Caco-2 (cell line): ENCODE measurements around the gene ARPC5L. TPM values are rescaled to one million over a fixed set of nuclear protein-coding genes. Genes with fewer than 3 reads are reported as not detected.

Experiments
- BruUV-seq: library from RNA; stranded (reverse); fragments of 400-500 nt; replicated peaks from 2 replicates; lab custom pipeline; 2021; lab: Mats Ljungman, UMichigan
- CTCF ChIA-PET: fragments of 300-600 bp; sonication (Branson Sonifier 250); formaldehyde crosslinking; loops from one replicate; lab custom pipeline; 2022; ENCODE audit warnings: antibody characterized with exemption; lab: Charles Lee
- POLR2A ChIA-PET: fragments of 300-600 bp; sonication (Branson Sonifier 250); formaldehyde crosslinking; loops from one replicate; lab custom pipeline; 2022; ENCODE audit warnings: antibody characterized with exemption; lab: Charles Lee
- DNase-seq, 2 experiments: peaks; one replicate each; pipeline versions ENCODE4 v3.0.0 to v3.0.0-alpha.2; 2020 to 2022
- H3K27me3 ChIP-seq: replicated peaks from 2 replicates; pipeline ENCODE4 v1.6.0; 2011; ENCODE audit warnings: low read length; ENCODE audit not compliant: control insufficient read depth, insufficient read depth
- H3K36me3 ChIP-seq: 2 replicates; pipeline ENCODE4 v1.5.1; 2011; ENCODE audit warnings: low read length; ENCODE audit not compliant: control insufficient read depth, insufficient read depth
- H3K4me1 ChIP-seq: fragments of 250-450 bp; sonication (Bioruptor Pico); 2 replicates; pipeline ENCODE4 v1.5.1; 2020; ENCODE audit warnings: mild to moderate bottlenecking
- H3K4me3 ChIP-seq: 2 replicates; pipeline ENCODE4 v1.5.1; 2011; ENCODE audit warnings: low read depth, mild to moderate bottlenecking, control low read depth, low read length
- H3K9me3 ChIP-seq: fragments of 250-450 bp; sonication (Bioruptor Pico); 2 replicates; pipeline ENCODE4 v1.5.1; 2020; ENCODE audit warnings: mild to moderate bottlenecking, moderate library complexity
- H3K27ac Mint-ChIP-seq: one replicate; pipeline ENCODE4 v1.8.0; 2022; ENCODE audit warnings: mixed read lengths; ENCODE audit not compliant: unreplicated experiment
- H3K27me3 Mint-ChIP-seq: one replicate; pipeline ENCODE4 v1.8.0; 2022; ENCODE audit warnings: mixed read lengths; ENCODE audit not compliant: insufficient read depth, unreplicated experiment
- H3K36me3 Mint-ChIP-seq: one replicate; pipeline ENCODE4 v1.8.0; 2022; ENCODE audit warnings: mild to moderate bottlenecking, mixed read lengths; ENCODE audit not compliant: insufficient read depth, unreplicated experiment
- H3K4me1 Mint-ChIP-seq: one replicate; pipeline ENCODE4 v1.8.0; 2022; ENCODE audit warnings: low read depth, mixed read lengths; ENCODE audit not compliant: unreplicated experiment
- H3K4me3 Mint-ChIP-seq: one replicate; pipeline ENCODE4 v1.8.0; 2022; ENCODE audit warnings: mild to moderate bottlenecking, moderate library complexity, mixed read lengths; ENCODE audit not compliant: unreplicated experiment
- H3K9me3 Mint-ChIP-seq: one replicate; pipeline ENCODE4 v1.8.0; 2022; ENCODE audit warnings: mixed read lengths; ENCODE audit not compliant: unreplicated experiment
- CTCF ChIP-seq, 2 experiments: fragments of 200-600 bp in 1 of 2; IDR thresholded peaks; 1 replicate in 1 of 2; 2 replicates in 1 of 2; pipeline versions ENCODE4 v1.5.1 to v1.8.0; 2011 to 2022; ENCODE audit warnings: antibody characterized with exemption in 1 of 2, control low read depth in 1 of 2, inconsistent platforms in 1 of 2, low read depth in 1 of 2, low read length in 1 of 2, mild to moderate bottlenecking in 1 of 2, moderate library complexity in 1 of 2; ENCODE audit not compliant: insufficient read depth in 1 of 2, severe bottlenecking in 1 of 2, unreplicated experiment in 1 of 2
- intact Hi-C: fragments of 100-400 bp; cut with micrococcal nuclease; formaldehyde crosslinking; loops from one replicate; pipeline ENCODE4 v1.10.0; 2022; ENCODE audit not compliant: unreplicated experiment
- total RNA-seq: library from RNA; stranded (reverse); gene quantifications from 2 replicates; pipeline ENCODE4 v1.2.3, GENCODE V29; 2022

ARPC5L gene
- total RNA-seq, 1 experiment from 2014 or later, result 60.1 TPM

GRCh38 chr9:124857533-124858162, 4.3 kb upstream of the ARPC5L start:
- Mint-ChIP-seq H3K36me3 (peaks cover 94% of the 10 kb centered on the region), H3K4me3 (no peak overlapping the region)
- BruUV-seq, result no TSS peak

GRCh38 chr9:124858330-124859046, 3.4 kb upstream of the ARPC5L start:
- Histone ChIP-seq H3K9me3 (no peaks in the 10 kb centered on the region), H3K4me1 (peaks cover 10% of the 10 kb centered on the region; the same call in 1 of the 2 replicates), H3K27me3 (no peaks in the 10 kb centered on the region), H3K4me3 (no peak overlapping the region), H3K36me3 (peaks cover 13% of the 10 kb centered on the region)
- ChIA-PET POLR2A (no interaction called here), CTCF (interaction anchor here (11.7 kb wide), 1 partner anchor 84 kb away, joined by 325 read pairs; the partner anchor contains the start of genes NR6A1 and OLFML2A)
- no peak overlapping the region for H3K4me3 Mint-ChIP-seq
- H3K27ac Mint-ChIP-seq, result no peak overlapping the region
- no peak for DNase-seq
- H3K4me1 Mint-ChIP-seq, result peaks cover 7% of the 10 kb centered on the region
- no peaks in the 10 kb centered on the region for H3K27me3 Mint-ChIP-seq
- H3K9me3 Mint-ChIP-seq, result no peaks in the 10 kb centered on the region
- H3K36me3 Mint-ChIP-seq, result peaks cover 90% of the 10 kb centered on the region
- BruUV-seq, result no TSS peak
- intact Hi-C loops, result no loop called here
- no peak for TF ChIP-seq CTCF (IDR thresholded peaks at IDR 0.05; ENCODE audit: insufficient read depth in 1 of 2, low read depth in 1 of 2, low read length in 1 of 2, severe bottlenecking in 1 of 2, unreplicated experiment in 1 of 2)

More at GRCh38 chr9:124857533-124858162, 4.3 kb upstream of the ARPC5L start:
- no peaks in the 10 kb centered on the region for H3K9me3 Mint-ChIP-seq
- Histone ChIP-seq H3K4me1 (peaks cover 10% of the 10 kb centered on the region), H3K27me3 (no peaks in the 10 kb centered on the region), H3K9me3 (no peaks in the 10 kb centered on the region), H3K4me3 (no peak overlapping the region), H3K36me3 (peaks cover 13% of the 10 kb centered on the region)
- POLR2A ChIA-PET, result no interaction called here
- no peak overlapping the region for H3K27ac Mint-ChIP-seq
- CTCF ChIA-PET, result interaction anchor here (11.7 kb wide), 1 partner anchor 83 kb away, joined by 325 read pairs; the partner anchor contains the start of genes NR6A1 and OLFML2A
- no peak for DNase-seq
- no peak for TF ChIP-seq CTCF (IDR thresholded peaks at IDR 0.05; ENCODE audit: insufficient read depth in 1 of 2, low read depth in 1 of 2, low read length in 1 of 2, severe bottlenecking in 1 of 2, unreplicated experiment in 1 of 2)
- intact Hi-C loops, result loop anchor here (1.0 to 2.0 kb wide), 2 partner anchors 37 to 517 kb away; no protein-coding TSS in a partner anchor
- H3K4me1 Mint-ChIP-seq, result peaks cover 10% of the 10 kb centered on the region
- H3K27me3 Mint-ChIP-seq, result no peaks in the 10 kb centered on the region
